Testis (tissue), 2 donors: Measurements from ENCODE around the gene SMIM28.

Experiments
- POLR2A ChIP-seq: fragments of 450-650 bp; IDR thresholded peaks from one replicate; pipeline ENCODE4 v1.6.1; 2017; ENCODE audit warnings: antibody characterized with exemption, mild to moderate bottlenecking, moderate library complexity
- TF ChIP-seq, protein P1 (sequence below), 3 experiments: fragments of 450-650 bp in 2 of 3; fragments of 200-600 bp in 1 of 3; sonication (generic) in 1 of 3; IDR thresholded peaks; one replicate each; pipeline ENCODE4 v1.5.1; 2016 to 2019; ENCODE audit warnings: antibody characterized with exemption in 3 of 3, mild to moderate bottlenecking in 2 of 3, moderate library complexity in 1 of 3

GRCh38 chr6:138397128-138398122 lies 19.7 kb downstream of the SMIM28 start:
- TF ChIP-seq, protein P1, sequence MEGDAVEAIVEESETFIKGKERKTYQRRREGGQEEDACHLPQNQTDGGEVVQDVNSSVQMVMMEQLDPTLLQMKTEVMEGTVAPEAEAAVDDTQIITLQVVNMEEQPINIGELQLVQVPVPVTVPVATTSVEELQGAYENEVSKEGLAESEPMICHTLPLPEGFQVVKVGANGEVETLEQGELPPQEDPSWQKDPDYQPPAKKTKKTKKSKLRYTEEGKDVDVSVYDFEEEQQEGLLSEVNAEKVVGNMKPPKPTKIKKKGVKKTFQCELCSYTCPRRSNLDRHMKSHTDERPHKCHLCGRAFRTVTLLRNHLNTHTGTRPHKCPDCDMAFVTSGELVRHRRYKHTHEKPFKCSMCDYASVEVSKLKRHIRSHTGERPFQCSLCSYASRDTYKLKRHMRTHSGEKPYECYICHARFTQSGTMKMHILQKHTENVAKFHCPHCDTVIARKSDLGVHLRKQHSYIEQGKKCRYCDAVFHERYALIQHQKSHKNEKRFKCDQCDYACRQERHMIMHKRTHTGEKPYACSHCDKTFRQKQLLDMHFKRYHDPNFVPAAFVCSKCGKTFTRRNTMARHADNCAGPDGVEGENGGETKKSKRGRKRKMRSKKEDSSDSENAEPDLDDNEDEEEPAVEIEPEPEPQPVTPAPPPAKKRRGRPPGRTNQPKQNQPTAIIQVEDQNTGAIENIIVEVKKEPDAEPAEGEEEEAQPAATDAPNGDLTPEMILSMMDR (IDR thresholded peaks at IDR 0.05), result no peak
- no peak for TF ChIP-seq POLR2A
